ENCODE results near the gene C1QL2. TPM values are rescaled to one million over a fixed set of nuclear protein-coding genes. Genes with fewer than 3 reads are reported as not detected.

The C1QL2 gene
- total RNA-seq: under 1 TPM in 1 of 4 donors, not detected in 3; 0.76 TPM

DNA sequence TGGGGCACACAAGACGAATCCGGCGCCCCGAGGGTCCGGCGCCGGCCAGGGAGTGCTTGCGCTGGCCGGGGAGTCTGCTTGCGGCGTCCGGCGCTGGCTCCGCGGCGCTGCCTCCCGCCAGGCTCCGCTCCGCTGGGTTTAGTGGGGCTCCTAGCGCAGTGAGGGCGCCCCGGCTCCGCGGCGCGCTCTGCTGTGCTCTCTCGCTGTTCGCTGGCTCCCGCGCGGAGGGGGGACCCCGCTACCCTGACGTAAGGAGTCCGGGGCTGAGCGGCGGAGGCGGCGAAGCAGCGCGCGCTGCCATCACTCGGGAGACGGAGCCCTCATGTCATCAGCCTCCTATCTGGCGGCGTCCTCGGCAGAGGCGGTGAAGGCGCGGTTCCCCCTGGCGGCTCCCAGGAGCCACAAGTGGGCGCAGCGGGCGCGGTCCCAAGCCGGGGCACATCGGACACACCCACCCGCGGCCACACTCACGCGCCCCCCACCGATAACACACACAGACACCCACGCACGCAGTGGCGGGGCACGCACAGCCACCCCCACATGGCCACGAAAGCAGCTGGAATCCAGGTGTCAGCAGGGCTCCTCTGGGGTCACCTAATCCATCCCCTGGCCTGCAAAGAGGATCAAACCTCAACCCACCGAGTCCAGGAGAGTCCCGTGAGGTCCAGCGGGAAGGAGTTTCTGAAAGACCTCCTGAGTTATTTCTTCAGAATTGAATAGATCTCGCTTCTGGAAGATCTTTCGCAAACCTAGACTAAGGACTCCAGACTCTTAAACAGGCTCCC, at the start of gene C1QL2:
TSS of gene C1QL2 (minus strand) at position 189 of the 785 bp plus-strand sequence. CDS start 482 bp downstream, outside the sequence.
- no peak for DNase-seq (ENCODE audit: low spot score in 2 of 2)
- no peaks in the 10 kb centered on the region for H3K9me3 ChIP-seq
- peaks cover 90% of the 10 kb centered on the region for H3K27me3 ChIP-seq
- no CpG with 5 or more reads among the region's 71 CpGs for WGBS
- no peak within 1 kb of the TSS for H3K27ac ChIP-seq
- TF ChIP-seq EP300 (IDR thresholded peaks at IDR 0.05): no peak
- TF ChIP-seq, protein P1, sequence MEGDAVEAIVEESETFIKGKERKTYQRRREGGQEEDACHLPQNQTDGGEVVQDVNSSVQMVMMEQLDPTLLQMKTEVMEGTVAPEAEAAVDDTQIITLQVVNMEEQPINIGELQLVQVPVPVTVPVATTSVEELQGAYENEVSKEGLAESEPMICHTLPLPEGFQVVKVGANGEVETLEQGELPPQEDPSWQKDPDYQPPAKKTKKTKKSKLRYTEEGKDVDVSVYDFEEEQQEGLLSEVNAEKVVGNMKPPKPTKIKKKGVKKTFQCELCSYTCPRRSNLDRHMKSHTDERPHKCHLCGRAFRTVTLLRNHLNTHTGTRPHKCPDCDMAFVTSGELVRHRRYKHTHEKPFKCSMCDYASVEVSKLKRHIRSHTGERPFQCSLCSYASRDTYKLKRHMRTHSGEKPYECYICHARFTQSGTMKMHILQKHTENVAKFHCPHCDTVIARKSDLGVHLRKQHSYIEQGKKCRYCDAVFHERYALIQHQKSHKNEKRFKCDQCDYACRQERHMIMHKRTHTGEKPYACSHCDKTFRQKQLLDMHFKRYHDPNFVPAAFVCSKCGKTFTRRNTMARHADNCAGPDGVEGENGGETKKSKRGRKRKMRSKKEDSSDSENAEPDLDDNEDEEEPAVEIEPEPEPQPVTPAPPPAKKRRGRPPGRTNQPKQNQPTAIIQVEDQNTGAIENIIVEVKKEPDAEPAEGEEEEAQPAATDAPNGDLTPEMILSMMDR (IDR thresholded peaks at IDR 0.05): no peak
- no peak for TF ChIP-seq POLR2AphosphoS5 (IDR thresholded peaks at IDR 0.05)
- H3K36me3 ChIP-seq: no peaks in the 10 kb centered on the region
- H3K4me1 ChIP-seq: peaks cover 30% of the 10 kb centered on the region
- H3K4me3 ChIP-seq: peak within 1 kb of the TSS; percentile 36

DNA sequence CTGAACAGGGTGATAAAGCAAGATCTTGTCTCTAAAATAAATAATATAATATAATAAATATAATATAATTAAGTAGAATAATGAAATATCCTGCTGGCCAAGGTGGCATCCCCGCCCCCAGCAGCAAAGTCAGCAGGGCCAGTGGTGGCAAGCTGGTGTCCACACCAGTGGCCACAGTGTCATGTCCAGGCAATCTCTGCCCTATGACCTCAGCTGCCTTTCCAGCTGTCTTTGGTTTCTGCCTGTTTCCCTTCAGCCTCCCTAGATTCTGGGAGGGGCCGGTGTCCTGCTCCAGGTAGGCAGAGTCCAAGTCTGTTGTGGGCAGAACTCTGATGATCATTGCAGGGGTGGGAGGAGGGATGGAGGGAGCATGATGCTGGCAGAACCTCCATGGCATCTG, 48.9 kb upstream of the C1QL2 start:
- H3K27me3 ChIP-seq: no peaks in the 10 kb centered on the region
- H3K4me3 ChIP-seq: no peak overlapping the region
- WGBS: 76% methylated on average over 2 of the region's 2 CpGs
- H3K27ac ChIP-seq: no peak overlapping the region
- no peak for DNase-seq (ENCODE audit: low spot score in 2 of 2)
- TF ChIP-seq EP300 (IDR thresholded peaks at IDR 0.05) (no peak), POLR2AphosphoS5 (IDR thresholded peaks at IDR 0.05) (no peak), POLR2A (IDR thresholded peaks at IDR 0.05) (no peak)
- TF ChIP-seq, protein P1 (IDR thresholded peaks at IDR 0.05): no peak
- no peaks in the 10 kb centered on the region for H3K4me1 ChIP-seq
- no peaks in the 10 kb centered on the region for H3K36me3 ChIP-seq
- no peaks in the 10 kb centered on the region for H3K9me3 ChIP-seq

DNA sequence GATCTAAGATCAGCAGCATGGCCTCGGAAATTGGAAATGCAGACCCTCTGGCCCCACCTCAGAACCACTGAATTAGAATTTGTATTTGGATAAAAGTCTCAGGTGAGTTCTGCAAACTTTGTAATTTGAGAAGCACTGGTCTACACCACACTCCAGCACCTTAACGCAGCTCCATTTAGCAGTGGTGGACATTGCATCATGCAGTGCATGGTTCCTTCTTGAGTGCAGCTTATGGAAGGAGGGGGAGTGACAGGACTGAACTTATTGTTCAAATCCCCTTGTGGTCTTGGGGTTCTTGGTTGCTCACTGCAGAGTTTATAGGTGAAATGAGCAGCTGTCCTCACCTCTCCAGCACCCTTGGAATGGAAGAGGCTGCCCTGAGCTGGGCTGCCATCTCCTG, 47.6 kb upstream of the C1QL2 start:
- 79% methylated on average over 2 of the region's 2 CpGs for WGBS
- H3K36me3 ChIP-seq: no peaks in the 10 kb centered on the region
- no peak for DNase-seq (ENCODE audit: low spot score in 2 of 2)
- no peak overlapping the region for H3K27ac ChIP-seq
- no peaks in the 10 kb centered on the region for H3K9me3 ChIP-seq
- no peak overlapping the region for H3K4me3 ChIP-seq
- no peaks in the 10 kb centered on the region for H3K4me1 ChIP-seq
- TF ChIP-seq EP300 (IDR thresholded peaks at IDR 0.05): no peak
- no peak for TF ChIP-seq POLR2AphosphoS5 (IDR thresholded peaks at IDR 0.05)
- no peak for TF ChIP-seq POLR2A (IDR thresholded peaks at IDR 0.05)
- TF ChIP-seq, protein P1 (IDR thresholded peaks at IDR 0.05): no peak
- no peaks in the 10 kb centered on the region for H3K27me3 ChIP-seq

DNA sequence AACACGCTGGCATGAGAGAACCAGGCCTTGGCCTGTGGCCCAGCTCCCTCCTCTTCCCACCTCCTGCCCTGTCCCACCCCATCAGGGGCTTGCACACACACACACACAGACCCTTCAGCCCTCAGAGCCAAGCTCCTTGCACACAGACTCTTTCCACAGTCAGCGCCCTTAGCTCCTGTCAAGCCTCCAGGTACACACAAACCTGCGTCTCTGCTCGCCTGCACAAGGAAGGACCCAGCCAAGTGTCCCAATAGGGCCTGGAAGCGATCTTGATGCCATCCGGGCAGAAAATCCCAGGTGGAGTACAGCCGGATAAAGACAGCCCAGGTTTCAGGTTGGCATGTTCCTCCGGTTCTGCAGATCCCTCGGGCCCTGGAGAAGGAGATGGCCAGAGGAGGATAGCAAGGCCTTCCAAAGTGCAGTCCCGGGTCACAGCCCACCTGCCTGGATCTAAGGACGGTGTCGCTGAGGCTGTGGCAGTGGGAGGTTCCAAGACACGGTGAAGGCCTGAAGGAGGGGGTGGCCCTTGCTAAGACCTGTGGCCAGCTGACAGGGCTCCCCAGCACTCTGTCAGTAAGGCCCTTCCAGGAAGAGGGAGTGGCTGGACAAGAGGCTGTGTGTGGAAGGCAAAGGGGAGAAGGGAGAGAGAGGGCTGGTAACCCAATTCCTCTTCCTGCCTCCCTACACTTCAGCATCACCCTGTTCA, 46.6 kb upstream of the C1QL2 start:
- H3K4me3 ChIP-seq: no peak overlapping the region
- WGBS: 76% methylated on average over 10 of the region's 13 CpGs
- no peaks in the 10 kb centered on the region for H3K9me3 ChIP-seq
- H3K36me3 ChIP-seq: no peaks in the 10 kb centered on the region
- no peak for DNase-seq (ENCODE audit: low spot score in 2 of 2)
- H3K4me1 ChIP-seq: no peaks in the 10 kb centered on the region
- H3K27ac ChIP-seq: no peak overlapping the region
- no peak for TF ChIP-seq EP300 (IDR thresholded peaks at IDR 0.05)
- no peaks in the 10 kb centered on the region for H3K27me3 ChIP-seq

DNA sequence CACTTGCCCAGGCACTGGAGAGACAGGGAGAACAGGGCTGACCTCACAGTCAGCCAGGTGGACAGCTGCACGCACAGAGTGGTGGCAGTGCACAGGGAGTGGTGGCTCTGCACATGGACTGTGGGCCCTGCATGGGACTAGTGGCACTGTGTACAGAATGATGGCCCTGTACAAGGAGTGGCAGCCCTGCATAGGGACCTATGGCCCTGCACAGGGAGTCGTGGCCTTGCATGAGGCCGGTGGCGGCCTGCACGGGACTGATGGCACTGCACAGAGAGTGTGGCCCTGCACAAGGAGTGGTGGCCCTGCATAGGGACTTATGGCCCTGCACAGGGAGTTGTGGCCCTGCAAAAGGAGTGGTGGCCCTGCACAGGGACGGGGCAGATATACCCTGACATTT, 46.0 kb upstream of the C1QL2 start:
- H3K36me3 ChIP-seq: no peaks in the 10 kb centered on the region
- no peak for DNase-seq (ENCODE audit: low spot score in 2 of 2)
- no peaks in the 10 kb centered on the region for H3K27me3 ChIP-seq
- no peak overlapping the region for H3K4me3 ChIP-seq
- no peaks in the 10 kb centered on the region for H3K9me3 ChIP-seq
- WGBS: 79% methylated on average over 6 of the region's 6 CpGs
- no peak overlapping the region for H3K27ac ChIP-seq
- H3K4me1 ChIP-seq: no peaks in the 10 kb centered on the region
- TF ChIP-seq POLR2AphosphoS5 (IDR thresholded peaks at IDR 0.05) (no peak), EP300 (IDR thresholded peaks at IDR 0.05) (no peak), POLR2A (IDR thresholded peaks at IDR 0.05) (no peak)
- TF ChIP-seq, protein P1 (IDR thresholded peaks at IDR 0.05): no peak
